ENCODE measurements around the gene MAP4K4.
A peak's percentile ranks its signal among the peaks of the same experiment; 100 is the strongest.

Gene MAP4K4

DNA sequence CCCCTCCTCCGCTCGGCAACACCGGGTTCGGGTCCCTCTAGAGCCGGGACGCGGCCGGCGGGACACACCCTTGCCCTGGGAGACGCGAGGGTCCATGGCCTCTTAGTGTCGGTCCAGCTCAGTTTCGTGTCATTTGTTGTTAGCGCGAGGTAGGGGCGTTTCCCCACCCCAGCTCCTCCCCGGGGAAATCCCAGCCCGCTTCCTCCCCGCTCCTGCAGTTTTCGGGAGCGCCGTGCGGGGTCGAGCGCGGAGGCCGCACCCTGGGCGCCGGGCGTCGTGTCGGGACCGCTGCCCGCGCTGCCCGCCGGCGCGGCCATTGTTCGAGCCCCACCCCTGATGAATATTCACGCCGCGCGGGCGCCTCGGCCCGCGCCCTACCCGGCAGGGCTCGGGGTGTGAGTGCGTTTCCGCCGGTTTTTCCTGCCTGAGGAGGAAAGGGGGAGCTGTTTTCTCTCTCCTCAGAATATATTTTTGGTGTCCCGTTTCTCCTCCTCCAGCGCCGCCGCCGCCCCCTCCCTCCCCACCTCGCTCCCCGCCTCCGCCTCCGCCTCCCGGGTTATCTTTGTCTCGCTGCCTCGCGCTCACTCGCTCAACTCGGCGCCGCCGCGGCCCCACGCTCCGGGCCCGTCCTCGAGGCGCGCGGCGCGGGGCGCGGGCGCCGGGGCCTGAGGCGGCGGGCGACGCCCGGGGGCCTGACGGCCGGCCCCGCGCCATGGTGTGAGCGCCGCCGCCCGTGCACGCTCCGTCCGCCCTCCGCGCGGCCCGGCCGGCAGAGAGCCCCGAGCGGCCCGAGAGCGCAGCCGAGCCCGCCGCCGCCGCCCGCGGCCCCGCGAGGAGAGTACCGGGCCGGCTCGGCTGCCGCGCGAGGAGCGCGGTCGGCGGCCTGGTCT is at the start of gene MAP4K4:
MAP4K4 (plus strand) TSS at position 584 of the 890 bp plus-strand sequence. CDS start 374 bp downstream, outside the sequence.
- Mint-ChIP-seq H3K4me3 (peak within 1 kb of the TSS; percentile 75), H3K36me3 (ENCODE audit: low read depth) (peaks cover 11% of the 10 kb centered on the region), H3K9me3 (peaks cover 13% of the 10 kb centered on the region), H3K27me3 (peaks cover 16% of the 10 kb centered on the region), H3K4me1 (ENCODE audit: low read depth) (peaks cover 36% of the 10 kb centered on the region), H3K27ac (no peak within 1 kb of the TSS)
- intact Hi-C loops (cut with micrococcal nuclease): loop anchor here (2.0 to 10.0 kb wide), 2 partner anchors 75 to 233 kb away; no protein-coding TSS in a partner anchor

DNA sequence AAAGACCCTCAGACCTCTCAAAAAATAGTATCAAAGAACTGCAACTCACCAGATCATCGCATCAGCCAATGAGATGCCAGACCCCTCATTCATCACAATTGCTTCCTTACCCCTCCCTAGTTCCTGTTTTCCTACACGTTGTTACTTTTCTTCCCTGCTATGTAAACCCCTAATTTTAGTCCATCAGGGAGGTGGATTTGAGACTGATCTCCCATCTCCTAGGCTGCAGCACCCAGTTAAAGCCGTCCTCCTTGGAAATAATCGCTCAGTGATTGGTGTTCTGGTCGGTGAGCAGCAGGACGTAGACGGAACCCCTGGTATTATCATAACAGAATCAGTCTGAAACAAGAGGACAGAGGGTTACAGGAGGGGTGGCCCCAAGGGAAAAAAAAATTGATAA is 44.0 kb upstream of the MAP4K4 start:
- Mint-ChIP-seq H3K27ac (no peak overlapping the region), H3K27me3 (peaks cover 5% of the 10 kb centered on the region), H3K36me3 (ENCODE audit: low read depth) (no peaks in the 10 kb centered on the region), H3K4me1 (ENCODE audit: low read depth) (no peaks in the 10 kb centered on the region), H3K4me3 (no peak overlapping the region), H3K9me3 (no peaks in the 10 kb centered on the region)
- intact Hi-C loops (cut with micrococcal nuclease): no loop called here

DNA sequence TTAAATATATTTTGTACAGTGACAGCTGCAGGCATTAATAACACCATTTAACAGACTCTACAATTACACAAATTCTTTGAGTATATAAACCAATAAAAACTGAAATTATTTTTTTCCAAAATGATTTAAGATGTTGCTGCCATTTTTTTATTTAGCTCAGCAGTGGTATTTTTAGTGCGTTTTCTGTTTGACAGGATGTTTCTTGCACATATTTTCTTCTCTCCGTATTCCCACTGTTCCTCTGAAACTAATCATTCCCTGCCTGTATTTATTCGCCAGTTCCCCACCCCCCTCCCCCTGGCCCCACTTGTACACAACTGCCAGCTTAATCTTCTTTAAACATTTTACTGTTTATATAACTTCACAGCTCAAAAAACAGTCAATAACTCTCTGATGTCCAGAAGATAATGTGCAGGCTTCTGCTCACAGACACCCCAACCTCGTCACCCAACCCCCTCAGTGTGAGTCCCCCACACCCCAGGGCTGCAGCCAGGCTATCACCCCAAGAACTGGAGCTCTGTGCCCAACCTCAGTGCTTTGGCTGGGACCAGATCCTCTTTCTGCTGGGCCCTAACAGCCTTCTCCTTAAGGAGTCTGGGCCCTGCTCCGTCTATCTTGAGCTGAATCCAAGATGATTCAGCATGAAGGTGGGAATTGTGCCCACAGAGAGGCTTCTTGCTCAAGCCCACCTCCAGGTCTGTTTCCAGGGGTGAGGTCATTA is 41.6 kb upstream of the MAP4K4 start:
- intact Hi-C loops (cut with micrococcal nuclease): no loop called here
- no peak overlapping the region for H3K27ac Mint-ChIP-seq
- H3K27me3 Mint-ChIP-seq: peaks cover 5% of the 10 kb centered on the region

DNA sequence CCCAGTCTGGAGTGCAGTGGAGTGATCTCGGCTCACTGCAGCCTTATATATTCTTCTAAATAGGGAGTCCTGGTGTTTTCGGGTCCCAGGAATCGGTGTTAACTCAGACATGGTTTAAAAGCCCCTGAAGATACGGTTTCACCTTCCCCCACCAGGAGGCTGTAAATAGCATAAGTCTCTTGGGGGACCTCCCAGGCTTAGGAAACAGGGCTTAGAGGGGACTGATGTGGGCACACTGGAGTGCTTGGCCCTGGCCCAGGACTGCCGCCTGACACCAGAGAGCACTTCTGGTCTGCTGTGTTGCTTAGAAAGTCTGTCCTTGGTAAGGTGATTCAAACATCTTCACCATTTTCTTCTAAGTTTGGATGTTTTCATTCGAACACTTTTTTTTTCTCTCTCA is 39.7 kb upstream of the MAP4K4 start:
- H3K27me3 Mint-ChIP-seq: peaks cover 2% of the 10 kb centered on the region
- intact Hi-C loops (cut with micrococcal nuclease): no loop called here
- H3K4me3 Mint-ChIP-seq: no peak overlapping the region
- H3K4me1 Mint-ChIP-seq (ENCODE audit: low read depth): no peaks in the 10 kb centered on the region
- H3K9me3 Mint-ChIP-seq: no peaks in the 10 kb centered on the region
- H3K27ac Mint-ChIP-seq: no peak overlapping the region
- H3K36me3 Mint-ChIP-seq (ENCODE audit: low read depth): no peaks in the 10 kb centered on the region

More for the DNA sequence above, 41.6 kb upstream of the MAP4K4 start:
- Mint-ChIP-seq H3K4me3 (no peak overlapping the region), H3K4me1 (ENCODE audit: low read depth) (no peaks in the 10 kb centered on the region), H3K9me3 (no peaks in the 10 kb centered on the region), H3K36me3 (ENCODE audit: low read depth) (no peaks in the 10 kb centered on the region)

DNA sequence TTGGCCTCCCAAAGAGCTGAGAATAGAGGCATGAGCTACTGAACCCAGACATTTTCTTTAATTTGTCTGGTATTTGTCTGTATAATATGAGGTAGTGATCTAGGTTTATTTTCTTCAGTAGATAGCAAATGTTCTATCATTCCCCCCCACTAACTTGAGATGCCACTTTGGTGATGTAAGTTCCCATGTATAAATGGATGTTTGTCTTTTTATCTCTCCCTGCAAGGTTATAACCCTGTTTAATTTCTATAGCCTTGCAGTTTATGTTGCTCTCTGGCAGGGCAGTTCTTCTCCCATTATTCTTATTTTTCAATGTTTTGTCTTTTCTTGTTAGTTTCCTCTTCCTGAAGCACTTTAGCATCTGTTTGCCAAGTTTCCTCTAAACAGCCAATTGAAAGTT is 39.1 kb upstream of the MAP4K4 start:
- Mint-ChIP-seq H3K27ac (no peak overlapping the region), H3K36me3 (ENCODE audit: low read depth) (no peaks in the 10 kb centered on the region)

DNA sequence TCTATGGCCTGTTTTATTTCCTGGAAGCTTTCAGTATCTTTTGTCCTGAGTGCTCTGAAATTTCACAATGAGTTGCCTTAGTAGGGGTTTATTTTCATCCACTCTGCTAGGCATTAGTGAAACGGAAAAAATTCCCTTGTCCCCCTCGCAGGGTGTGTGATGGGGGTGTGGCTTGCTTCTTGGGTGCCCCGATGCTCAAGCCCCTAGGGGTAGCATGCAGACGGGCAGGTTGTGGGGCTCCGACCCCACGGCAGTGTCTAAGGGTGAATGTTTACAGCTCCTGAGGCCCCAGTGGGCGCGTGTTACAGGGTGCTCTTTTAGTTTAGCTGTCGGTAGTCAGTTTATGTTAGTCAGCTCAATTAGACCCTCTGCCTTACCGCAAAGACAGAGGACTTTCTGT is 32.2 kb upstream of the MAP4K4 start:
- Mint-ChIP-seq H3K4me1 (ENCODE audit: low read depth) (no peaks in the 10 kb centered on the region), H3K36me3 (ENCODE audit: low read depth) (no peaks in the 10 kb centered on the region), H3K27me3 (peaks cover 4% of the 10 kb centered on the region), H3K27ac (no peak overlapping the region), H3K9me3 (no peaks in the 10 kb centered on the region), H3K4me3 (no peak overlapping the region)
- intact Hi-C loops (cut with micrococcal nuclease): no loop called here

More for the DNA sequence above, 39.1 kb upstream of the MAP4K4 start:
- Mint-ChIP-seq H3K9me3 (no peaks in the 10 kb centered on the region), H3K4me1 (ENCODE audit: low read depth) (no peaks in the 10 kb centered on the region), H3K4me3 (no peak overlapping the region), H3K27me3 (peaks cover 2% of the 10 kb centered on the region)
- intact Hi-C loops (cut with micrococcal nuclease): no loop called here

DNA sequence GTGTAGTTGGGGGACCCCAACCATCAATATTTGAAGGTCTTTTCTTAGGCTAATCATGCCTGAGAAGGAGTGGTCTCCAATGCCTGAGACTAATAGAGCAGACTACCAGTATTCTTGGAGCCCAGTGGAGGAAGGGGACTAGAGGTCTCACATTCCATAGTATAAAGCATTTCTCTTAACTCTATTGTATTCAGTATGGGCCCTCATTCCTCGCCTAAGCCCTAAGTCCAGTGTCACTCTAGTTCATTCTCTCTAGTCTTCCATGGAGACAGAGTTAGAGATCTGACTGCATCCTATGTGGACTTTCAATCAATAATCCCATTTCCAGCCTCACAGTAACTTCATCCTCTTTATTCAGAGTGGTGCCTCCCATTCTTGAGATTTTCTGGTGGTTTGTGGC is 29.7 kb upstream of the MAP4K4 start:
- H3K27me3 Mint-ChIP-seq: peaks cover 4% of the 10 kb centered on the region
- H3K36me3 Mint-ChIP-seq (ENCODE audit: low read depth): no peaks in the 10 kb centered on the region
- H3K4me1 Mint-ChIP-seq (ENCODE audit: low read depth): no peaks in the 10 kb centered on the region
- intact Hi-C loops (cut with micrococcal nuclease): no loop called here
- H3K4me3 Mint-ChIP-seq: no peak overlapping the region
- peaks cover 8% of the 10 kb centered on the region for H3K9me3 Mint-ChIP-seq
- H3K27ac Mint-ChIP-seq: no peak overlapping the region

DNA sequence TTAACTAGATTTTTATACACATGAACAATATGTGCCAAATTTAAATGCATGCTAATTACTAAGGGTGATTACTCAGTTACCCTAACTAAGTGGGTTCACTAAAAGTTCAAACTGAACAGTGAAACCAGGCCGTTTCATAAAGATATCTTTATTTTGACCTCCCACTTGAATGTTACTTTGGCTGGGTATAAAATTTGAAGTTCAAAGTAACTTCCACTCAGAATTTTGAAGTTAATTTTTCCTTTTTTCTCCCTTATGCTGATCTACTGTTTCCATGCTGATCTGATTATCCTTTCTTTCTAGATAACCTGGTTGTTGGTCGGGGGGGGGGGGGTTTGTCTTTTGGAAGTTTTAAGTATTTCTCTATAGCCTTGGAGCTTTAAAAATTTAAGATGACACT is 25.5 kb upstream of the MAP4K4 start:
- Mint-ChIP-seq H3K9me3 (peaks cover 8% of the 10 kb centered on the region), H3K27me3 (peaks cover 3% of the 10 kb centered on the region), H3K27ac (no peak overlapping the region), H3K4me3 (no peak overlapping the region), H3K36me3 (ENCODE audit: low read depth) (no peaks in the 10 kb centered on the region), H3K4me1 (ENCODE audit: low read depth) (peaks cover 5% of the 10 kb centered on the region)
- intact Hi-C loops (cut with micrococcal nuclease): no loop called here

DNA sequence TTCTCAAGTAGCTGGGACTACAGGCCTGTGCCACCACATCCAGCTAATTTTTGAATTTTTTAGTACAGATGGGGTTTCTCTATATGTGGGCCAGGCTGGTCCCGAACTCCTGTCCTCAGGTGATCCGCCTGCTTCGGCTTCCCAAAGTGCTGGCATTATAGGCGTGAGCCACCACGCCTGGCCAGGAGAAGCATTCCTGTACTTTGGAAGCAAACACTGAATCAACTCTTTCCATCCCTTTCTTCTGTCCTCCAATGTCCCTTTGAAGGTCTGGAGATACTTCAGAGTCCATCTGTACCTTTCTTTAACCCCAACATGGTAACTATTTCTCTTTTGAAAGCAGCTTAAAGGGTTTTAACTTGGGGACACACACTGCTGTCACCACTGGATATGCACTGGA is 23.6 kb upstream of the MAP4K4 start:
- no peak overlapping the region for H3K27ac Mint-ChIP-seq
- peaks cover 3% of the 10 kb centered on the region for H3K27me3 Mint-ChIP-seq
- peaks cover 5% of the 10 kb centered on the region for H3K4me1 Mint-ChIP-seq (ENCODE audit: low read depth)
- peaks cover 8% of the 10 kb centered on the region for H3K9me3 Mint-ChIP-seq
- no peaks in the 10 kb centered on the region for H3K36me3 Mint-ChIP-seq (ENCODE audit: low read depth)
- intact Hi-C loops (cut with micrococcal nuclease): no loop called here
- no peak overlapping the region for H3K4me3 Mint-ChIP-seq

DNA sequence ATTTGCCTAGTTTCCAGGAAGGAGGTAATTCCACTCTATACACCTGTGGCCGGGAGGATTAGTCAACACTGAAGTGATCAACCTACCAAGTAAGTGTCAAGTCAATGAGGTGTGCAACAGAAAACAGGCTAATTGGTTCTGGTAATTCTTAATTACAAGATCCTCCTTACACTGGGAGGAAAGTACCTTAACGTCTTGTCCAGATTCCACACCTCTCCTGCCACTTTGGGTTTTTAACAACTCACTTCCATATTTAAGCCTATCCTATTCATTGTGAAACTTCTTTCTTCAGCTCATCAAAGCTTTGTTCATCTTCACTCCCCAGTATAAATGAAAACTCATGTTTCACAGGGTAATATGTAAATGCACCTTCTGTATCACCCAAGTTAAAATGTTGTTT is 22.0 kb upstream of the MAP4K4 start:
- Mint-ChIP-seq H3K27me3 (peaks cover 3% of the 10 kb centered on the region), H3K27ac (no peak overlapping the region), H3K4me3 (no peak overlapping the region), H3K36me3 (ENCODE audit: low read depth) (no peaks in the 10 kb centered on the region), H3K4me1 (ENCODE audit: low read depth) (peaks cover 5% of the 10 kb centered on the region), H3K9me3 (peaks cover 8% of the 10 kb centered on the region)
- intact Hi-C loops (cut with micrococcal nuclease): no loop called here

DNA sequence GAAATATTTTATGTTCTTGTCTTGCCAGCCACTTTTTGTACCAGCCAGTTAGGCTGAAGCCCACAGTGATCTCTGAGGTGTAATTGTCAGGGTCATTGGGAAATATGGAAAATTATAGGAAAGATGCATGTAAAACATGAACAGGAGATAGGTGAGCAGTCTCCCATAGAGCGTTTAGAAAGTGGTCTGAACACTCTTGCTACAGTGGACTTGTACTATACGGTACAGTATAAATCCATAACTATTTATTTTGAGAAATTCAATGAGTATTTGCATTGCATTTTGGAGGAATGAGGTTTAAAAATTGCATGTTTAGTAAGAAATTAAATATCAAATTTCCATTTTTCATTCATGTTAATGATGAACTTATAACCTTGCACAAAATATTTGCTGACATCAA is 20.8 kb upstream of the MAP4K4 start:
- Mint-ChIP-seq H3K9me3 (peaks cover 8% of the 10 kb centered on the region), H3K27ac (no peak overlapping the region), H3K36me3 (ENCODE audit: low read depth) (no peaks in the 10 kb centered on the region), H3K4me1 (ENCODE audit: low read depth) (peaks cover 5% of the 10 kb centered on the region), H3K4me3 (no peak overlapping the region), H3K27me3 (peaks cover 3% of the 10 kb centered on the region)
- intact Hi-C loops (cut with micrococcal nuclease): no loop called here

DNA sequence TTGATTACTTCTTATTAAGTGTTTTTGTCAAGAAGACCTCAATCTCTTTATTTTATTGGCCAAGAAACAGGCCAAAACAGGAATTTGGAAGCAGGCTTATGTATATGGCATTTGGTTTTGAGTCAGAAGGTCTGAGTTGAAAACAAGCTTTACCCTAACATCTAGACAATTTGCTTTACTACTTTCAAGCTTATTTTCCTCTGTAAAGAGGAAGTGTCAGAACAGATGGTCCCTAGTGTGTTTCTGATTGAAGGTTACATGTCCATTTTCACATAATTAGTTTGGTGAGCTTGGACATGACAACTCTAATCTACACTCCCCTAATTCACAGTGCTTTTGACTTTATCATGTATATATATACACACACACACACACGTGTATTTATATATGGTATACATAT is 19.8 kb upstream of the MAP4K4 start:
- Mint-ChIP-seq H3K9me3 (no peaks in the 10 kb centered on the region), H3K27ac (no peak overlapping the region), H3K36me3 (ENCODE audit: low read depth) (no peaks in the 10 kb centered on the region), H3K27me3 (peaks cover 3% of the 10 kb centered on the region), H3K4me3 (no peak overlapping the region), H3K4me1 (ENCODE audit: low read depth) (peaks cover 5% of the 10 kb centered on the region)
- intact Hi-C loops (cut with micrococcal nuclease): no loop called here

DNA sequence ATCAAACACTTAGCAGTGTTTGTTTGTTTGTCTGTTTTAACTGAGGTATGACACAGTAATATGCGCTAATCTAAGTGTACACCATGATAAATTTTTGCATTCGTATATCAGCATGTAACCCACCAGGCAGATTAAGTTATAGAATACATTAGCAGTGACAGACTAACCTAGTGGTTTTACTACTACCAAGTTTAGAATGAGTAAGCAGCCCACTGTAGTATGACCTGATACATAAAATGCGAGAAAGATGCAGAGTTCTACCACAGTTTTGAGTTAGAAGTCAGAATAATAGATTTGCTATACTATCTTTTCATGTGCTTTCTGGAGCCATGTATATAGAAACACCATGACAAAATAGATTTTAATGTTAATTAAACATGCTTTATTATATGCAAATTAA is 19.1 kb upstream of the MAP4K4 start:
- intact Hi-C loops (cut with micrococcal nuclease): no loop called here
- H3K36me3 Mint-ChIP-seq (ENCODE audit: low read depth): no peaks in the 10 kb centered on the region
- no peak overlapping the region for H3K4me3 Mint-ChIP-seq
- H3K4me1 Mint-ChIP-seq (ENCODE audit: low read depth): peaks cover 5% of the 10 kb centered on the region
- H3K9me3 Mint-ChIP-seq: no peaks in the 10 kb centered on the region
- H3K27me3 Mint-ChIP-seq: peaks cover 3% of the 10 kb centered on the region
- H3K27ac Mint-ChIP-seq: no peak overlapping the region

DNA sequence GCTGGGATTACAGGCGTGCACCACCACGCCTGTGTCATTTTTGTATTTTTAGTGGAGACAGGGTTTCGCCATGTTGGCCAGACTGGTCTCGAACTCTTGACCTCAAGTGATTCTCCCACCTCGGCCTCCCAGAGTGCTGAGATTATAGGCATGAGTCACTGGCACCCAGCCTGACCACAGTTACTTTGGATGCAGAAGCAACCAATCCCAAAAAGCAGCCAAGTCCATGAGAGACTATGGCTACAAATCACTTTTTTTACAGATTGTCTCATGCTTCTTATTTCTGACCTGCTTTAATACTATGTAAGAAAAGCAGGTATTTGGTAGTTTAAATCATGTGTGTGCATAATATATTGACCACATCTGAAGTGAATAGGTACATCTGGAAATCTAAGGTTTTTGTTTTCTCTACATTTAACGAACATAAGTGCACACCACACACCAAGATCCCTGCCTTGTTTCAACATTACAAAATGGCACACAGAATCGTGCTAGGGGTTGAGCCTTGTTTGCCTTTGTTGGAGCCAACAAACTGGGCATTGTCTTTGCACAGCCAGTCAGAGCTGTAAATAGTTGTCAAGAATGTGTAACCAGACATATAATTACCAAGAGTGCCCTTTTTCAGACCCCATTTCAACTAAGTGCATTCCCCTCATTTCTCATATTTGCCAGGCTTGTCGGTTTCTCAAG is 18.3 kb upstream of the MAP4K4 start:
- Mint-ChIP-seq H3K27ac (no peak overlapping the region), H3K36me3 (ENCODE audit: low read depth) (no peaks in the 10 kb centered on the region), H3K4me3 (no peak overlapping the region), H3K27me3 (peaks cover 3% of the 10 kb centered on the region), H3K9me3 (no peaks in the 10 kb centered on the region), H3K4me1 (ENCODE audit: low read depth) (peaks cover 5% of the 10 kb centered on the region)
- intact Hi-C loops (cut with micrococcal nuclease): no loop called here

Data from dendritic cell treated with granulocyte-macrophage colony-stimulating factor and Interleukin-4, amounts not matched to agents 40 ng/mL and 50 ng/mL, for 4 days (primary cell).